ENCODE results near the gene SEPTIN6. TPM values are rescaled to one million over a fixed set of nuclear protein-coding genes. Genes with fewer than 3 reads are reported as not detected.

SEPTIN6 gene
- total RNA-seq, 1 experiment from 2014 or later, result 31.2 TPM

- Histone ChIP-seq H3K27ac (ENCODE audit: low read length) (no peak overlapping the region), H3K9me3 (ENCODE audit: control insufficient read depth, insufficient read depth, low read depth, low read length) (no peaks in the 10 kb centered on the region), H3K27me3 (ENCODE audit: control insufficient read depth, insufficient read depth, low read length) (no peaks in the 10 kb centered on the region), H3K4me1 (ENCODE audit: control insufficient read depth, insufficient read depth, low read length) (no peaks in the 10 kb centered on the region), H3K4me3 (ENCODE audit: low read depth in 2 of 2, low read length in 2 of 2) (no peak overlapping the region), H3K36me3 (ENCODE audit: control insufficient read depth, insufficient read depth, low read length) (no peaks in the 10 kb centered on the region)
- in situ Hi-C loops (cut with HindIII; ENCODE audit: low pct_unique_long_range_greater_than_20kb, low sequenced_read_pairs) (no loop called here), intact Hi-C loops (cut with micrococcal nuclease; ENCODE audit: unreplicated experiment) (loop anchor here (10.0 kb wide), 2 partner anchors 107 to 207 kb away; no protein-coding TSS in a partner anchor)
- BruUV-seq (replicated peaks), result no TSS peak
- POLR2A ChIA-PET, result no interaction called here
- DNase-seq (ENCODE audit: low read depth, low spot score), result no peak
- CTCF ChIA-PET, result interaction anchor here (0.6 kb wide), 1 partner anchor 13 kb away, joined by 7 read pairs; no protein-coding TSS in a partner anchor
- no peak for ATAC-seq
- TF ChIP-seq REST (IDR thresholded peaks at IDR 0.05; ENCODE audit: insufficient read depth in 1 of 2, low read depth in 2 of 2, low read length in 1 of 2), result no peak
Measured at GRCh38 chrX:119721487-119721886, 28.5 kb upstream of the SEPTIN6 start.

- CTCF ChIA-PET, result interaction anchor here (0.6 to 0.7 kb wide), 2 partner anchors 17 to 41 kb away, joined by 4 read pairs; no protein-coding TSS in a partner anchor
- ATAC-seq, result no peak
- TF ChIP-seq POLR2AphosphoS5 (IDR thresholded peaks at IDR 0.05; ENCODE audit: low read depth, low read length) (no peak), TCF7L2 (IDR thresholded peaks at IDR 0.05; ENCODE audit: low read depth, low read length) (no peak), SIN3A (IDR thresholded peaks at IDR 0.05; ENCODE audit: borderline replicate concordance, insufficient read depth, low read depth, low read length) (no peak), CTCF (IDR thresholded peaks at IDR 0.05) (no peak), REST (IDR thresholded peaks at IDR 0.05; ENCODE audit: insufficient read depth in 1 of 2, low read depth in 2 of 2, low read length in 1 of 2) (no peak)
- no peak for DNase-seq (ENCODE audit: low read depth, low spot score)
- H3K9me3 ChIP-seq (ENCODE audit: control insufficient read depth, insufficient read depth, low read depth, low read length), result no peaks in the 10 kb centered on the region
- intact Hi-C loops (cut with micrococcal nuclease; ENCODE audit: unreplicated experiment), result no loop called here
- in situ Hi-C loops (cut with HindIII; ENCODE audit: low pct_unique_long_range_greater_than_20kb, low sequenced_read_pairs), result no loop called here
- POLR2A ChIA-PET, result interaction anchor here (0.6 to 0.7 kb wide), 2 partner anchors 19 to 197 kb away, joined by 7 to 8 read pairs; no protein-coding TSS in a partner anchor
- H3K27me3 ChIP-seq (ENCODE audit: control insufficient read depth, insufficient read depth, low read length), result no peaks in the 10 kb centered on the region
- H3K4me3 ChIP-seq (ENCODE audit: low read depth in 2 of 2, low read length in 2 of 2), result no peak overlapping the region
- no peaks in the 10 kb centered on the region for H3K36me3 ChIP-seq (ENCODE audit: control insufficient read depth, insufficient read depth, low read length)
- no peak overlapping the region for H3K27ac ChIP-seq (ENCODE audit: low read length)
- H3K4me1 ChIP-seq (ENCODE audit: control insufficient read depth, insufficient read depth, low read length), result no peaks in the 10 kb centered on the region
- BruUV-seq (replicated peaks), result no TSS peak
Measured at GRCh38 chrX:119709630-119710029, 16.7 kb upstream of the SEPTIN6 start.
